Esophagus muscularis mucosa (tissue), 4 donors: ENCODE results near the gene UBE3D. TPM values are rescaled to one million over a fixed set of nuclear protein-coding genes. Genes with fewer than 3 reads are reported as not detected.
A peak's percentile ranks its signal among the peaks of the same experiment; 100 is the strongest.

Experiments used
- DNase-seq: peaks from one replicate; pipeline ENCODE4 v3.0.0-alpha.2; 2017; ENCODE audit errors: extremely low spot score
- H3K27ac ChIP-seq, 4 donors: fragments of 200-600 bp; sonication (generic); replicated peaks in 1 of 4; 1 replicate in 3 of 4; 2 replicates in 1 of 4; pipeline ENCODE4 v1.5.1; 2016 to 2019; ENCODE audit warnings: mild to moderate bottlenecking in 1 of 4
- H3K27me3 ChIP-seq, 4 donors: fragments of 200-600 bp; sonication (generic); one replicate each; pipeline versions ENCODE4 v1.5.1 to v1.6.0; 2016 to 2019
- H3K36me3 ChIP-seq, 4 donors: fragments of 200-600 bp; sonication (generic); one replicate each; pipeline ENCODE4 v1.5.1; 2016 to 2019
- H3K4me1 ChIP-seq, 4 donors: fragments of 200-600 bp; sonication (generic); one replicate each; pipeline ENCODE4 v1.5.1; 2016 to 2019
- H3K4me3 ChIP-seq, 4 donors: fragments of 200-600 bp; sonication (generic); 1 replicate in 2 of 4; 2 replicates in 2 of 4; pipeline ENCODE4 v1.5.1; 2016 to 2019; ENCODE audit warnings: mild to moderate bottlenecking in 4 of 4, moderate library complexity in 1 of 4
- H3K9me3 ChIP-seq, 4 donors: fragments of 200-600 bp; sonication (generic); 1 replicate in 3 of 4; 2 replicates in 1 of 4; pipeline ENCODE4 v1.5.1; 2016 to 2019
- CTCF ChIP-seq, 3 experiments: fragments of 200-600 bp in 2 of 3; fragments of 450-650 bp in 1 of 3; sonication (generic) in 2 of 3; IDR thresholded peaks; one replicate each; pipeline ENCODE4 v1.5.1; 2017 to 2019; ENCODE audit warnings: antibody characterized with exemption in 3 of 3, mild to moderate bottlenecking in 2 of 3, moderate library complexity in 1 of 3
- EP300 ChIP-seq: sonication (generic); formaldehyde crosslinking; IDR thresholded peaks from one replicate; pipeline ENCODE4 v1.6.1; 2017; ENCODE audit warnings: antibody characterized with exemption
- POLR2A ChIP-seq: fragments of 450-650 bp; IDR thresholded peaks from one replicate; pipeline ENCODE4 v1.6.1; 2017; ENCODE audit warnings: antibody characterized with exemption, moderate library complexity, mild to moderate bottlenecking, low read depth
- POLR2AphosphoS5 ChIP-seq, 2 donors: sonication (generic); formaldehyde crosslinking; IDR thresholded peaks; one replicate each; pipeline ENCODE4 v1.6.1; 2017; ENCODE audit warnings: antibody characterized with exemption in 2 of 2
- WGBS: methylation state at CpG from one replicate; pipeline ENCODE4 v1.1.5; 2018; 5-methylcytosine and 5-hydroxymethylcytosine counted together
- intact Hi-C: fragments of 100-400 bp; cut with DNase I; formaldehyde crosslinking; loops from one replicate; pipeline ENCODE4 v1.15.1; 2023
- total RNA-seq, 4 donors: library from RNA; depleted of rRNA; stranded (reverse); fragments of >200 nt; gene quantifications; one replicate each; pipeline versions ENCODE4 v1.1.0 to v1.2.1, GENCODE V29; 2016

The UBE3D gene
- total RNA-seq, 4 donors from 2014 or later: 5.3 to 10.0 (median 6.4) TPM

GRCh38 chr6:82971877-82972460 lies 93.7 kb downstream of the UBE3D start:
- no peaks in the 10 kb centered on the region for H3K36me3 ChIP-seq
- WGBS: 98% methylated on average over 3 of the region's 3 CpGs
- no peak overlapping the region for H3K27ac ChIP-seq
- DNase-seq: no peak
- no peaks in the 10 kb centered on the region for H3K27me3 ChIP-seq
- TF ChIP-seq CTCF (IDR thresholded peaks at IDR 0.05) (no peak), POLR2AphosphoS5 (IDR thresholded peaks at IDR 0.05) (no peak), POLR2A (no peak), EP300 (no peak)
- no peaks in the 10 kb centered on the region for H3K9me3 ChIP-seq
- intact Hi-C loops: no loop called here
- H3K4me3 ChIP-seq: no peak overlapping the region
- peaks cover 0 to 8% (median 4%) of the 10 kb centered on the region in 4 donors for H3K4me1 ChIP-seq

- TF ChIP-seq POLR2A: no peak
- Histone ChIP-seq H3K36me3 (no peaks in the 10 kb centered on the region), H3K4me3 (no peak overlapping the region), H3K9me3 (no peaks in the 10 kb centered on the region), H3K27me3 (no peaks in the 10 kb centered on the region), H3K27ac (no peak overlapping the region), H3K4me1 (peaks cover 0 to 8% (median 4%) of the 10 kb centered on the region in 4 donors)
- no peak for DNase-seq
- intact Hi-C loops: no loop called here
- WGBS: 72% methylated on average over 1 of the region's 1 CpG
Measured at GRCh38 chr6:82970839-82971238, 94.8 kb downstream of the UBE3D start.

GRCh38 chr6:82968708-82969107 lies 96.9 kb downstream of the UBE3D start:
- intact Hi-C loops: no loop called here
- Histone ChIP-seq H3K27me3 (no peaks in the 10 kb centered on the region), H3K27ac (no peak overlapping the region), H3K4me1 (peaks cover 0 to 8% (median 4%) of the 10 kb centered on the region in 4 donors), H3K4me3 (no peak overlapping the region), H3K36me3 (no peaks in the 10 kb centered on the region), H3K9me3 (no peaks in the 10 kb centered on the region)
- WGBS: 89% methylated on average over 2 of the region's 2 CpGs
- DNase-seq: no peak
- no peak for TF ChIP-seq CTCF (IDR thresholded peaks at IDR 0.05)

- Histone ChIP-seq H3K27me3 (no peaks in the 10 kb centered on the region), H3K4me1 (peaks cover 0 to 18% (median 14%) of the 10 kb centered on the region in 4 donors), H3K9me3 (no peaks in the 10 kb centered on the region), H3K36me3 (no peaks in the 10 kb centered on the region), H3K27ac (no peak overlapping the region), H3K4me3 (no peak overlapping the region)
- TF ChIP-seq EP300 (no peak), POLR2AphosphoS5 (IDR thresholded peaks at IDR 0.05) (no peak), POLR2A (no peak), CTCF (IDR thresholded peaks at IDR 0.05) (no peak)
- no peak for DNase-seq
- intact Hi-C loops: no loop called here
- 93% methylated on average over 2 of the region's 2 CpGs for WGBS
Measured at GRCh38 chr6:82963191-82963925, 102.3 kb downstream of the UBE3D start.

GRCh38 chr6:82959385-82959941 lies 106.2 kb downstream of the UBE3D start:
- intact Hi-C loops: no loop called here
- Histone ChIP-seq H3K9me3 (no peaks in the 10 kb centered on the region), H3K27me3 (no peaks in the 10 kb centered on the region), H3K4me1 (peaks cover 0 to 35% (median 23%) of the 10 kb centered on the region in 4 donors), H3K27ac (peak overlapping the region in 1 of 4 donors; percentile 40), H3K36me3 (no peaks in the 10 kb centered on the region), H3K4me3 (no peak overlapping the region)
- WGBS: 70% methylated on average over 4 of the region's 4 CpGs
- TF ChIP-seq POLR2AphosphoS5 (IDR thresholded peaks at IDR 0.05) (no peak), EP300 (no peak), CTCF (IDR thresholded peaks at IDR 0.05) (no peak), POLR2A (no peak)
- DNase-seq: peak; percentile 53
